Loucy (cell line): ENCODE data around the gene MYCBP2.

Experiments
- H2AFZ ChIP-seq: fragments of 200-600 bp; sonication (generic); 2 replicates; pipeline ENCODE4 v1.6.0; 2016; ENCODE audit warnings: antibody characterized with exemption, mild to moderate bottlenecking, low read length, moderate library complexity
- H3F3A ChIP-seq: fragments of 200-600 bp; 2 replicates; pipeline ENCODE4 v1.6.0; 2016; ENCODE audit warnings: antibody characterized with exemption, low read depth, mild to moderate bottlenecking
- H3K27me3 ChIP-seq: fragments of 200-600 bp; sonication (generic); 2 replicates; pipeline ENCODE4 v1.6.1; 2014; ENCODE audit warnings: low read length, mild to moderate bottlenecking; ENCODE audit not compliant: insufficient read depth, poor library complexity, severe bottlenecking
- H3K36me3 ChIP-seq: fragments of 200-600 bp; sonication (generic); 2 replicates; pipeline ENCODE4 v1.6.1; 2016; ENCODE audit warnings: low read length; ENCODE audit not compliant: insufficient read depth
- H3K4me1 ChIP-seq: fragments of 200-600 bp; sonication (generic); 2 replicates; pipeline ENCODE4 v1.5.1; 2014; ENCODE audit warnings: low read length, mild to moderate bottlenecking; ENCODE audit not compliant: insufficient read depth, poor library complexity, severe bottlenecking
- H3K4me2 ChIP-seq: fragments of 200-600 bp; sonication (generic); 2 replicates; pipeline ENCODE4 v1.6.0; 2014; ENCODE audit warnings: antibody characterized with exemption, low read length, low read depth, mild to moderate bottlenecking; ENCODE audit not compliant: poor library complexity, severe bottlenecking
- H3K4me3 ChIP-seq: fragments of 200-600 bp; sonication (generic); 2 replicates; pipeline ENCODE4 v1.5.1; 2014; ENCODE audit warnings: low read length, mild to moderate bottlenecking, mixed read lengths; ENCODE audit not compliant: poor library complexity, severe bottlenecking
- H3K79me2 ChIP-seq: fragments of 200-600 bp; sonication (generic); 2 replicates; pipeline ENCODE4 v1.6.1; 2014; ENCODE audit warnings: low read length; ENCODE audit not compliant: insufficient read depth
- H3K9ac ChIP-seq: fragments of 200-600 bp; sonication (generic); 2 replicates; pipeline ENCODE4 v1.6.0; 2014; ENCODE audit warnings: mild to moderate bottlenecking, low read depth, low read length, moderate library complexity; ENCODE audit not compliant: poor library complexity, severe bottlenecking
- H3K9me2 ChIP-seq: fragments of 200-600 bp; sonication (generic); replicated peaks from 2 replicates; pipeline ENCODE4 v1.6.1; 2016; ENCODE audit warnings: low read depth, low read length, mixed read lengths
- H3K9me3 ChIP-seq: fragments of 200-600 bp; sonication (generic); 2 replicates; pipeline ENCODE4 v1.6.1; 2014; ENCODE audit warnings: mild to moderate bottlenecking, antibody characterized with exemption, low read length, low read depth; ENCODE audit not compliant: insufficient read depth
- H4K20me1 ChIP-seq: fragments of 200-600 bp; sonication (generic); 2 replicates; pipeline ENCODE4 v1.6.0; 2014; ENCODE audit warnings: antibody characterized with exemption, low read length, mild to moderate bottlenecking; ENCODE audit not compliant: insufficient read depth, poor library complexity, severe bottlenecking
- CTCF ChIP-seq: fragments of 200-600 bp; sonication (generic); conservative IDR thresholded peaks from 2 replicates; pipeline ENCODE4 v1.5.1; 2014; ENCODE audit warnings: mild to moderate bottlenecking, antibody characterized with exemption, low read length
- EZH2phosphoT487 ChIP-seq: fragments of 200-600 bp; IDR thresholded peaks from 2 replicates; pipeline ENCODE4 v1.6.1; 2018; ENCODE audit warnings: antibody characterized with exemption, mild to moderate bottlenecking, moderate library complexity, borderline replicate concordance

Gene MYCBP2

GRCh38 chr13:77168237-77168636 lies 158.7 kb downstream of the MYCBP2 start:
- no peak overlapping the region for H2AFZ ChIP-seq
- H3K36me3 ChIP-seq = peaks cover 73% of the 10 kb centered on the region; the same call in 1 of the 2 replicates
- H3K4me3 ChIP-seq = no peak overlapping the region
- H3F3A ChIP-seq = no peaks in the 10 kb centered on the region
- H3K4me1 ChIP-seq = no peaks in the 10 kb centered on the region
- no peaks in the 10 kb centered on the region for H3K27me3 ChIP-seq
- TF ChIP-seq CTCF (no peak), EZH2phosphoT487 (no peak)
- H3K9me2 ChIP-seq = no peaks in the 10 kb centered on the region
- no peaks in the 10 kb centered on the region for H3K9me3 ChIP-seq
- H3K4me2 ChIP-seq = no peak overlapping the region
- H3K9ac ChIP-seq = no peak overlapping the region
- no peaks in the 10 kb centered on the region for H3K79me2 ChIP-seq
- no peaks in the 10 kb centered on the region for H4K20me1 ChIP-seq

GRCh38 chr13:77150651-77151050 lies 176.2 kb downstream of the MYCBP2 start:
- Histone ChIP-seq H3K27me3 (no peaks in the 10 kb centered on the region), H2AFZ (no peak overlapping the region), H3K4me1 (no peaks in the 10 kb centered on the region), H3K4me2 (no peak overlapping the region), H3F3A (no peaks in the 10 kb centered on the region), H3K9me2 (no peaks in the 10 kb centered on the region), H4K20me1 (no peaks in the 10 kb centered on the region), H3K9me3 (no peaks in the 10 kb centered on the region), H3K79me2 (no peaks in the 10 kb centered on the region), H3K36me3 (peaks cover 38% of the 10 kb centered on the region), H3K4me3 (no peak overlapping the region), H3K9ac (no peak overlapping the region)
- no peak for TF ChIP-seq CTCF
- no peak for TF ChIP-seq EZH2phosphoT487

- H4K20me1 ChIP-seq = no peaks in the 10 kb centered on the region
- no peaks in the 10 kb centered on the region for H3K9me2 ChIP-seq
- no peak for TF ChIP-seq CTCF
- TF ChIP-seq EZH2phosphoT487 = no peak
- no peaks in the 10 kb centered on the region for H3K79me2 ChIP-seq
- no peak overlapping the region for H2AFZ ChIP-seq
- no peaks in the 10 kb centered on the region for H3K4me1 ChIP-seq
- no peak overlapping the region for H3K4me2 ChIP-seq
- H3K9ac ChIP-seq = no peak overlapping the region
- H3K9me3 ChIP-seq = no peaks in the 10 kb centered on the region
- H3K36me3 ChIP-seq = peaks cover 65% of the 10 kb centered on the region
- no peak overlapping the region for H3K4me3 ChIP-seq
- no peaks in the 10 kb centered on the region for H3F3A ChIP-seq
- no peaks in the 10 kb centered on the region for H3K27me3 ChIP-seq
Observed at GRCh38 chr13:77143431-77143830, 183.5 kb downstream of the MYCBP2 start.
